Umbilical cord (tissue), 2 donors: ENCODE data around the gene CDH23. TPM values are rescaled to one million over a fixed set of nuclear protein-coding genes. Genes with fewer than 3 reads are reported as not detected.
"Not testable (repeated sequence)": the region's sequence is repeated elsewhere in the genome, so short reads cannot be mapped to it uniquely, and the experiment has no call there.

Experiments
- DNase-seq: peaks from one replicate; pipeline ENCODE4 v3.0.0-alpha.2; 2015; ENCODE audit warnings: low spot score
- total RNA-seq: library from RNA; depleted of rRNA; stranded (reverse); fragments of >200 nt; gene quantifications from one replicate; pipeline ENCODE4 v1.2.3, GENCODE V29; 2014; ENCODE audit warnings: low replicate concordance; ENCODE audit not compliant: insufficient read depth

Gene CDH23
- total RNA-seq = 7.0 TPM

DNA sequence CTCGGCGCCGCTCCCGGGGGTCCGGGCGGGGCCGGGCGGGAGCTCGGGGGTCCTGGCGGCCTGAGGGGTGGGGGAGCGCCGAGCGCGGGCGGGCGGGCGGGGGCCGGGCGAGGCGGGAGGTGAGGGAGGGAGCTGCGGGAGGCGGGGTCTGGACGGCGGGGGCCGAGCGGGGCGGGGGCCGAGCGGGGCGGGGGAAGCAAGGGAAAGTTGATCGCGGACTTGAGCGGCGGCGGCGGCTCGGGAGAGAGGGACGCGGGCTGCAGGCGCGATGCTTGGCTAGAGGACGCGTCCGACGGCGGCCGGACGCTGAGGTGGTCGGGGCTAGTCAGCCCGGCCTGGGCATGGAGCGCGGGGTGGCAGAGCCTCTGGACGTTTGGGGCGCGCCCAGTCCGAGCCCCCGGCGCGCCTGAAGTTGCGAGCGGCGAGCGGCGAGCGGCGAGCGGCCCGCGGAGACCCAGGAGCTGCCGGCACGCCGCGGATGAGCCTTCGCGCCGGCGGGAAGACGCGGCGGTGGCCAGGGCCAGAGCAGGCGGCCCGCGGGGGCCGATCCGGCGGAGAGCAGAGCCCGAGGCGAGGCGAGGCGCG lies at the start of gene CDH23:
CDH23 (plus strand) TSS at position 210 of the 585 bp plus-strand sequence. CDS start 42,912 bp downstream, outside the sequence.
- DNase-seq = peak; percentile 27

DNA sequence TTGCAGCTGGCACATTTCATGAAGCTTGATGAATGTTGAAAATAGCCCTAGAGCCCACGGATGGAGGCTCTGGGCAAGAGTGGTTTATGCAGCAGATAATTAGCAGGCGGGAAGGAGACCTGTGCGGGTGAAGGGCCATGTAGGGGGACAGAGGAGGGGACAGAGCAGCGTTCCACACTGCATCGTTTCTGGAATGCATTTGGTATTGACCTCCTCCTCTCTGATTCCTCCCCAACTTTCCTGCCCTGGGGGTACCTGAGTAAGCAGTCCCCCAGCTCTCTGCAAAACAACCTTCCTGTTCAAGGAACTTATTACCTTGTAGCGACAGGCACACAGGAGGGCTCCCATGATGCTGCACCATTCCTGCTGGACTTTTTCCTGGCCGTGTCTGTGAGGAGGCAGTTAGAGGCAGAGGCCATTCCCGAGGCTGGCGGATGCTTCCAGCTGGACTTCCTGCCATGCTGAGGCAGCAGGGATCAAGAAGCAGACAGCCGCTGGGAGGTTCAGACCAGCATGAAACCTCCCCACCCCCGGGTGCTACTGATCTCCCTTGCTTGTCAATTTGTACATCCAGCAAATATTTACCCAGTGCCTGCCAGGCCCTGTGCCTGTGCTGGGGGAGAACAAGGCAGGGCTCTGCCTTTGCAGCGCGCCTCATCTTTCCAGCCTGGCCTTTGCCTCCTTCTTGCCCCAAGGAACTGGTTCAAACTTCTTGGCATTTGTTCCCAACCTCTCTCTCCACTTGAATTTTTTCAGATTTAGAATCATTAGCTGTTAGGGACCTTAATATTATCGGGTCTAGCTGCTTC lies 48.9 kb upstream of the CDH23 start:
- no peak for DNase-seq

DNA sequence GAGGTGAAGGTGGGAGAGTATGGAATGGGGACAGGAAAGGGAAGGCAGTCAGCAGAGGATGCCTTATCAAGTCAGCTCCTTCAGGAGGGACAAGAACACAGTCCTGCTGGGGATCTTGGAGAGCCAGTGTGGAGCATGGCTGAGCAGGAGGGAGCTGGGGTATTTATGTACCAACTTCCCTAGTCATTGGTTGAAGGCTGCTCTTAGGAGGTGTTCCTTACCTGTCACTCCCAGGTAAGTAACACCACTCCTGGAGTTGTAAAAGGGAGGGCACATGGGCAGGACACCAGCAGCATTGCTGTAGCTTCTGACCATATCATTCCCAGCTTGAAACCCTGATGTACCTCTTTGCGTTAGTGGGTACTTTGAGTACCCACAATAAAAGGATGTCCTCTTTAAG lies 47.9 kb upstream of the CDH23 start:
- no peak for DNase-seq

DNA sequence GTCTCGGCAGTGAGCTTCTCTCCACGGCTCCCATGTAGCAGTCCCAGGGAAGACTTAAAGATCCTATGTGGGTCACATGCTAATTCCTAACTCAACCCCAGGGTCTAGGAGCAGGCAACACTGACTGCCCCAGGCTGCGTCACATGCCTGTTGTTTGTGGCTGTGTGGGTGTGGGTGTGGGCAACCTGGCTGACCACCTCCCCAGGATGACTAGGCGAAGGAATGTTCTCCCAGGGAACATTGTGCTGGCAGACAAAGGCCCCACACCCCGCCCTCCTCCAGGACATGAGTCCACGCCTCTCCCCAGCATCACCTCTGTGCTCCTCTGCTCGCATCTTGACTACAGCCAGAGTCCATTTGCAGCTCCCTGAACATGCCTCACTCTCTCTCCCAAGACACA lies 47.3 kb upstream of the CDH23 start:
- DNase-seq = no peak

DNA sequence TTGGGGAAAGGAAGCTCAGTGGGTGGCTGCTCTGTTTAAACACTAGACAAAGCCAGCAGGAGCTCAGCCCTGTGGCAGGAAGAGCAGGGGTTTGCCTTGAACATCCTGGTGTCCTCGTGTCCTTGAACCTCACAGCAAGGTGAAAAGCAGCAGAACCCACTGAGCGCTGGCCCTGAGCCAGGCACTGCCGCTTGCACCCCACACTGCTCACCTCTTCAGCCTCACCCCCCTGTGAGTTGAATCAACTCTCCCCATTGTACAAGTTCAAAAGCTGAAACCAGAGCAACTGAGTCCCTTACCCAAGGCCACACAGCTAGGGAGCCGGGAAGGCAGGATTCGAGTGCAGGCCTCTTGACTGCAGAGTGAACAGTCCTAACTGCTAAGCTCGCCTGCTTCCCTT lies 45.6 kb upstream of the CDH23 start:
- DNase-seq = no peak

DNA sequence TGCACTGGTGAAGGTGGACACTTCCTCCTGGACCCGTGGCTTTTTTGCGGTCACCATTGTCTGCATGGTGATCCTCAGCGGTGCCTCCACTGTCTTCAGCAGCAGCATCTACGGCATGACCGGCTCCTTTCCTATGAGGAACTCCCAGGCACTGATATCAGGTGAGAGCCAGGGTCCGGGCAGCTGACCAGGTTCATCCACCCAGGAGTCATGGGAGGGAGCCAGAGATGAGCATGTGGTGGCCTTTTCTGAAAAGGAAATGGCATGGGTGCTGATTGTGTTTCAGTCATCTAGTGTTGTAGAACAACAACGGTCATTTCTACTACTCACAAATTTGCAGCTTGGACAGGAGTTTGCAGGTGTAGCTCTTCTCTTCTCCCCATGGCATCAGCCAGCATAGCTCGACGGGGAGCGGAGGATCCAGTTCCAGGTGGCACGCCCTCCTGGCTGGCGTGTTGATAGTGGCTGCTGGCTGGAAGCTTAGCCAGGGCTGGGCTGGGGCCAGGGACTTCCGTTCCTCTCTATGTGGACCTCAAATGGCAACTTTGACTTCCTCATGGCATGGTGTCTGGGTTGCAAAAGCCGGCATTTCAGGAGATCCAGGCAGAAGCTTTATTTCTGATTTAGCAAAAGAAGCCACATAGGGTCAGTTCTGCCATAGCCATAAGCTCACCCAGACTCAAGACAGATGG lies 44.9 kb upstream of the CDH23 start:
- no peak for DNase-seq

DNA sequence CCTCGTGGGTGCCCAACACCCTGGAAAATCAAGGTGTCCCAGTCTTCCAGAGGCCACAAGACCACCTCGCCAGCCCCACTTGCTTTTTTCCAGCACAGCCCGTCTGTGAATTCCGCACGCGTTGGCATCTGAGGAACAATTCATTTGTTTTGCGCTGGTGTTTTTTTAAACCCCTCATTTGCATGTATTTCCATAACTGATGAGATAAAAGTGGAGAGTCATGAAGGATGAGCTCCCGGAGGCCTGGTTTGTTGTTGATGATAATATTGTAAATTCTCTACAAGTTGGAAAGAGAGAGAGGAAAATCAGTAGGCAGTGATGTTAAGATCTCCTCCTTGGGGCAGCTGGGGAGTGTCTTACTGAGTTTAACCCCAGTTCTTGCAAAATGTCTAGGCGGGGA lies 43.1 kb upstream of the CDH23 start:
- no peak for DNase-seq

DNA sequence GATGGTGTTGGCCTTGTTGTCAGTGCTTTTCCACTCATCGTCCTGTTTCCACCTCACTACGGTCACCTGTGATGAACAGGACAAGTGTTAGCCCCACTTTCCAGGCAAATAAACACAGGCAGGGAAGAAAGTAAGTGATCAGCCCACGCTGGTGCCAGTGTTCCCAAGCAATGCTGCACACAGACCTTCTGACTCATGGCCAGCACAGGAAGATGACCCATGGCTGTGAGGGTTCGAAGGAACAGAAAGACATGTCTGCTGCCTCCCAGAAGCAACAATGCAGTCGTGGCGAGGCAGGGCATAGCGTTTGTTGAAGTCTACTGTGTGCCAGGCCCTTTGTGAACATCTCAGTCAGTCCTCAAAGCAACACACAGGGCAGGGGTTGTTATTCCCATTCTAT lies 41.9 kb upstream of the CDH23 start:
- no peak for DNase-seq

DNA sequence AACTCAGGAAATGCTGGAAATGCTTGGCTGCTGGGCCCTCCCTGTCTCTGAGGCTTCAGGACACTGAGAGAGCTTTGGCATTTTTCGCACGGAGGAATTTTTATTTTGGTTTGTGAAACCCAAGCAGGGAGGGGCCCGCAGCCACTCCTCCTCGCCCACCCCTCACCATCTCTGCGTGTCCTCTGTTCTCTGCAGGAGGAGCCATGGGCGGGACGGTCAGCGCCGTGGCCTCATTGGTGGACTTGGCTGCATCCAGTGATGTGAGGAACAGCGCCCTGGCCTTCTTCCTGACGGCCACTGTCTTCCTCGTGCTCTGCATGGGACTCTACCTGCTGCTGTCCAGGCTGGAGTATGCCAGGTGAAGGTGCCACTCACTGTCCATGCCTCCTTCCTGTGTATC lies 40.8 kb upstream of the CDH23 start:
- no peak for DNase-seq

DNA sequence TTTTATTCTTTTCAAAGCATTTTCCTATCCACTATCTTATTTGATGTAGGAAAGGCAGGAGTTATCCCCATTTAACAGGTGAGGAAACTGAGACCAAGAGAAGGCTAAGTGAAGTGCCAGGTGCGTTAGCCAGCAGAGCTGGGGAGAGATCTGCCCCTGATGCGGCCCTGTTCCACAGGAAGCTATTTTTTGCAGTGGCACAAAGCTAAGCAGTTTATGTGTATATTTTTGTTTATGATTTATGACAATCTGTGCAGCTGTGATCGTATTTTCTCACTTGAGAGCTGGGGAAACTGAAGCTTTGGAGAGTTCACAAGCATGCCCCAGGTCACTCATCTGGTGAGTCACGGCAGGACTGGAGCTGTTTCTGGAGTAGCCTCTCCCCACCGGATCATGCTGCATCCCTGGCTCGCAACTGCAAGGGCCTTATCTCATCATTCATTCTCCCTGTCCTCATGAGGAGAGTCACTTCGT lies 38.9 kb upstream of the CDH23 start:
- peak; percentile 79 for DNase-seq

DNA sequence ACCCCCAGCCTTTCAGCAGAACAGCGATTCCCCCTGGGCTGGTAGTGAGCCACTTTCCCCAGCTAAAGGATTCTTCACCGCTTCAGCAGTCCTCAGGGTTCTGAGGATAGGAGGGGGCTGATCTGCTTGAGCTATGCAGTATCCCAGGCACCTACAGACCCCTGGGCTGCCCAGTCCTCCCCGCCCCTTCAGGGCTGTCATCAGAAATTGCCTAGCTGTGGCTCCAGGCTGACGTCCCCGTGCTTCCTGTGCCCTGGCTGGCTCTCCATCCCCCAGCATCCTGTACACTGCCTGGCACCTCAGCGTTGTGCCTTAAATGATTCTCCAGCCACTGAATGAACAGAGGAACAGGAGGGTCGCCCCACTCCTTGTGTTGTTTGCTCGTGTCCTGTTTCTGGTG lies 38.4 kb upstream of the CDH23 start:
- DNase-seq = no peak

DNA sequence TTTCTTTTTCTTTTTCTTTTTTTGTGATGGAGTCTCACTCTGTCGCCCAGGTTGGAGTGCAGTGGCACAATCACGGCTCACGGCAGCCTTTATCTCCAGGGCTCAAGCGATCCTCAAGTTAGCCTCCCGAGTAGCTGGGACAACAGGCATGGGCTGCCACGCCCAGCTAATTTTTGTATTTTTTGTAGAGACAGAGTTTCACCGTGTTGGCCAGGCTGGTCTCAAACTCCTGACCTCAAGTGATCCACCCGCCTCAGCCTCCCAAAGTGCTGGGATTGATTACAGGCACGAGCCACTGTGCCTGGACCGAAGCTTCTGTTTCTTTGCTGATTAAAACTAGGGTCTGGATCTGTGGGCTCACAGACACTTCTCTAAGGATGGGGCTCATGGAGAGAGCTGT lies 37.8 kb upstream of the CDH23 start:
- not testable (repeated sequence) for DNase-seq

DNA sequence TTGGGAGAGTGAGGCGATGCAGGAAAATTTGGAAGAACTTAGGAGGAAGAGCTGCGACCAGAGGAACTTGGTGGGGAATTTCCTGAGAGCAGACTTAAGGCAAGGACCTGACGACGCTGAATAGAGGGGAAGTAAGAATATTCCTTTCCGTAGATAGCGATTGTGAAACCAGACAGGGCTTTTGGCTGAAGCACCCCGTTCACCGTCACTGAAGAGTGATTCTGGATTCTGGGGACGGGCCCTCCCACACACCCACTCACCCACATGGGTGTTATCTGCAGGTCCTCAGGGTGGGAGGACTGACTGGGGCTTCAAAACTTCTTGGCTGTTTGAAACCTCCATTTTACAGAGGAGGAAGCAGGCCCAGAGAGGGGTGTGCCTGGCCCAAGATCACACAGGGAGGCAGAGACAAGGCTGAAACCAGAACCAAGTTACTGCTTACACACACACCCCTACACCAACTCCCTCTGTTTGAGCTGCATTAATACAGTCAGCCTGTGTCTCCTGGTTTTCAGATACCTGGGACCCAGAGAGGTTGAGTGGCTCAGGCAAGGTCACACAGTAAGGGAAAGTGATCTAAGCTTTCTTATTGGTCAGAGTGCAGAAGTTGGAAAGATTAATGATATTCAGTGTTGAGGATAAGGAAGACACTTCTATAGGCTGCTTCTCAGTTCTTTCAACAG lies 37.2 kb upstream of the CDH23 start:
- DNase-seq = peak; percentile 40

DNA sequence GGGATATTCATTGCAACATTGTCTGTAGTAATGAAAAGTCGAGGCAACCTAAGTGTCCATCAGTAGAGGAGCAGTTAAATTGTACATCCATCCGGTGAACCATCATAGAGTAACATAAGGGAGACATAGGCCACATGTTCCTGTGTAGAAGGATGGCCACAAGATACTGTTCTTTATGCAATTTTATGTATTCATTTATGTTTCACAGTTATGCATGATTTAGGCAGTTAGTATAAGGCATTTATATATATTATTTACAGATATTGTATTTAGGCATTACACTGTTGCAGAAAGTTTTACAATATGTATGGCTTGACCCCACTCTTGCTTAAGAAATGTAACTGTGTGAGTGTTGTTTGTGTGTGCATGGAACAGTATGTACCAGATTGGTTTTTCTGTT lies 36.0 kb upstream of the CDH23 start:
- no peak for DNase-seq

DNA sequence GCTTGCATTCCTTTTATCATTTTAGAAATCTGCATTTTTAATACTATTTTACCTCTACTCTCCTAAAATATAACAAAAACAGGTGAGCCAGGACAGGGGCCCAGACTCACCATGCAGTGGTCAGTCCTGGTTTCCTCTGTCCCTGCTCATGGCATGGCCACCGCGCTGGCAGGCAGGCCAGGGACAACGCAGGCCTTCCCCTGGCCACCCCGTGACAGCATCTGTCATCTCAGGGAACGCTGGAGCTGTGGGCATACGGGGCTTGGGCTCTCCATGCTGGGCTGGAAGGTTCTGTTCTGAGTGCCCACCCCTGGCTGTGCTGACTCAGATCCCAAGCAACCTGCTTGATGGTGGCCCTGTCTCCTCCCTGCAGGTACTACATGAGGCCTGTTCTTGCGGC lies 35.1 kb upstream of the CDH23 start:
- DNase-seq = no peak

DNA sequence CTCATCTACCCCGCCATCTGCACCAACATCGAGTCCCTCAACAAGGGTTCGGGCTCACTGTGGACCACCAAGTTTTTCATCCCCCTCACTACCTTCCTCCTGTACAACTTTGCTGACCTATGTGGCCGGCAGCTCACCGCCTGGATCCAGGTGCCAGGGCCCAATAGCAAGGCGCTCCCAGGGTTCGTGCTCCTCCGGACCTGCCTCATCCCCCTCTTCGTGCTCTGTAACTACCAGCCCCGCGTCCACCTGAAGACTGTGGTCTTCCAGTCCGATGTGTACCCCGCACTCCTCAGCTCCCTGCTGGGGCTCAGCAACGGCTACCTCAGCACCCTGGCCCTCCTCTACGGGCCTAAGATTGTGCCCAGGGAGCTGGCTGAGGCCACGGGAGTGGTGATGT lies 34.6 kb upstream of the CDH23 start:
- DNase-seq = no peak

DNA sequence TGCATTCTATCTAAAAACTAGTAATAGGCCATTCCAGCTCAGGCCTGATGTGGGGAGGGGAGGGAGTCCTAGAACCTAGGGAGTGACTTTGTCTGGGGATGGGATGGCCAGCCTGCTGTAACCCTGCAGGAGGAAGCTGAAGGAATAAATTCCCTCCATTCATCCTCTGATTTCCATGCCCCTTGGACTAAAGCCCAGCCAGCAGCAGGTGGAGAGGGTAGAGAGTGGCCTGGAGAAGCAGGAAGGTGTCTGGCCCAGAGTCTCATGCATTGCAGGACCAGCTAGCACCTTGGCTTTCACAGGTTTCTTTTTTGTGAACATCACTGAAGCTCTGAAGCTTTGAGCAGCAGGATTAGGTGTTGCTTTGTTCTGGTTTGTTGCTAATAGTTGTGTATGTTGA lies 32.8 kb upstream of the CDH23 start:
- no peak for DNase-seq

DNA sequence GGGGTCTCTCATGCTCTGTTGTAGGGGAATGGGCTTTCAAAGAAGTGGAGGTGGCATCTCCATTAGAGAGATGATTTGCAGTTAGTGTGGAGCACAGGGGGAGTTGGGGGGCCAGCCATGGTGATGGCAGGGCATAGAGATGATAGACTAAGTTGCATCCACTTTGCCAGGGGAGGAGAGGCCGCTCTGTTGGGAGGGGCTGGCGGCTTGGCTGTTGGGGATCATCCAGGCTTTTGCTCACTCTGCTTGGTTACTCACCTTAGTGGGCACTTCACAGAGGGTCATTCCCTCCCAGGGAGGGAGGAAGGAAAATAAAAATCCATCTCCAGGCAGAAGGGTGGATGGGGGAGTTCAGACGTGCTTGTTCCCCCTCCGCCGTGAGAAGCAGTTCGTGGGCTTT lies 31.4 kb upstream of the CDH23 start:
- DNase-seq = no peak

DNA sequence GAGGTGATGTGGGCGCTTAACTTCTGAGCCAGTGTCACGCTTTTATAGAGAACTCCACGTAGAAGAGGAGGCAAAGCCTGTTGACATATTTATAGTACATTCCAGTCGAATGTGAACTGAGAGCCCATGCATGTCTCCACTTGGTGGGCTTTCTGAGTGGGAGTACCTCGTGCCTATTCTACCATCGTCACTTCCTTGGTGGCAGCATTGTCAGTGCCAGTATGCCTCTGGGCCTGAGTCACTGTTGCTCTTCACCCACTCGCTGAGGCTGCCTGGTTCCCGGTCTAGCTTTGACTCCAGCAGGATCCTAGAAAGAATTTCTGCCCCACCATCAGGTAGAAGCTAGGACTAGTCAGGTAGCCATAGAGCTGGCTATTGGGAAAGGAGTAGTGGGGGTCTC lies 30.0 kb upstream of the CDH23 start:
- no peak for DNase-seq

DNA sequence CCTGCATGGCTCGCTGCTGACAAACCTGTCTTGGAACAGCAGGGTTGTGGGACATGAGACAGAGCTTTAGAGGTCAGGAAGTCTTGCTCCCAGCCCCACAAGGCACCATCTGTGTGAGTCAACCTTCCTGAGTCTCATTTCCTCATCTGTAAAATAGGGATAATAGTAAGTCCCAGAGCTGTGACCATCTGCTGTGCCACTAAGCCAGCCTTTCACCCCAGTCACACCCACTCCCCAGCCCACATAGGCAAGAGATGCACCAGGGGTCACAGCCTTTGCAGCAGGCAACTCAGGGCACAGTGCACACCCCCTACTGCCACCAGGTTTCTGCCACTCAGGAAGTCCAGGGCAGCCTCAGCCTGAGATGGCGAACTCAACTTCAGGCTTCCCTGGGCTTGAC lies 29.4 kb upstream of the CDH23 start:
- DNase-seq = no peak

DNA sequence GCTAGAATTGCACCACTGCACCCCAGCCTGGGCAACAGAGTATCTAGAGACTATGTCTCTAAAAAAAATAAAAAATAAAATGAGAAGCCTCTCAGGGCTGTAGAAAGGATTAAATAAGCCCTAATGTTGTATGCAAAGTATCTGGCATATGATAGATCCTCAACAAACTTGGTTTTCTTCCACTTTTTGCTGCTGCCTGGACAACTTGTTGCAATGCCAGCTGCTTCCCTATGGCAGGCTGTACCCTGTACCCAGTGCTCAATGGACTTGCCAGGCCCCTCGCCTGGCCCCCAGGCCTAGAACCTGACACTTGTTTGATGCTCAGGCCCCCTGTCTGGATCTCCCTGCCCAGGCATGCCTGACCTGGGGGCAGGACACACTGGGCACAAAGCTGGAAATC lies 28.5 kb upstream of the CDH23 start:
- DNase-seq = no peak

DNA sequence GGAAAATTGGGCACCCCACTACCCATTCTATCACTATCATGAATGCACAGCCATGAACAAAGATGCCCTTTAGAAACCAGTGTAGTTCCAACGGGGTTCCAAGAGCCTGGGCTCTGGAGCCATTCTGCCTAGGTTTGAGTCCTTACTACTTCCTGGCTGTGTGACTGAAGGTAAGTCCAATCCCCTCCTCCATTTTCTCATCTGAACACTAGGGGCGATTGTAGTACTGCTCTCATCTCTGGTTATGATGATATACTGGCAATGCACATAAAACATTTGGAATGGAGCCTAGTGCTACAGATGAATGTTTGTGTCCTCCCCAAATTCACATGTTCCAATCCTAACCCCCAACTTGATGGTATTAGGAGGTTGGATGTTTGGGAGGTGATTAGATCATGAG lies 28.1 kb upstream of the CDH23 start:
- DNase-seq = no peak
